Mesothelial cell of epicardium (in vitro differentiated cells): ENCODE data around the gene ARRDC2. TPM values are rescaled to one million over a fixed set of nuclear protein-coding genes. Genes with fewer than 3 reads are reported as not detected.

Experiments used
- DNase-seq, 2 experiments: peaks; one replicate each; pipeline ENCODE4 v3.0.0; 2021; ENCODE audit warnings: low spot score in 2 of 2; ENCODE audit not compliant: unreplicated experiment in 2 of 2
- H3K27ac Mint-ChIP-seq: 2 replicates; pipeline ENCODE4 v1.8.0; 2021; ENCODE audit warnings: mixed read lengths
- H3K27me3 Mint-ChIP-seq: 2 replicates; pipeline ENCODE4 v1.8.0; 2021; ENCODE audit warnings: low read depth, mixed read lengths
- H3K36me3 Mint-ChIP-seq: 2 replicates; pipeline ENCODE4 v1.8.0; 2021; ENCODE audit warnings: mixed read lengths
- H3K4me1 Mint-ChIP-seq: 2 replicates; pipeline ENCODE4 v1.8.0; 2021; ENCODE audit warnings: mixed read lengths
- H3K4me3 Mint-ChIP-seq: 2 replicates; pipeline ENCODE4 v1.8.0; 2021; ENCODE audit warnings: mild to moderate bottlenecking, moderate library complexity, mixed read lengths
- H3K9me3 Mint-ChIP-seq: 2 replicates; pipeline ENCODE4 v1.8.0; 2021; ENCODE audit warnings: mixed read lengths
- CTCF ChIP-seq: fragments of 200-600 bp; sonication (generic); IDR thresholded peaks from one replicate; pipeline ENCODE4 v1.5.0; 2021; ENCODE audit warnings: antibody characterized with exemption; ENCODE audit not compliant: unreplicated experiment
- total RNA-seq: library from RNA; stranded (reverse); gene quantifications from 3 replicates; pipeline ENCODE4 v1.2.1, GENCODE V29; 2021

The ARRDC2 gene
- total RNA-seq, 1 donor from 2014 or later: 4.0 TPM

GRCh38 chr19:18044825-18045304 is 36.9 kb downstream of the ARRDC2 start:
- peaks cover 4% of the 10 kb centered on the region for H3K4me1 Mint-ChIP-seq
- H3K27me3 Mint-ChIP-seq: peaks cover 34% of the 10 kb centered on the region
- no peaks in the 10 kb centered on the region for H3K9me3 Mint-ChIP-seq
- no peak for TF ChIP-seq CTCF
- H3K36me3 Mint-ChIP-seq: no peaks in the 10 kb centered on the region
- no peak for DNase-seq
- H3K4me3 Mint-ChIP-seq: no peak overlapping the region
- H3K27ac Mint-ChIP-seq: no peak overlapping the region

DNA sequence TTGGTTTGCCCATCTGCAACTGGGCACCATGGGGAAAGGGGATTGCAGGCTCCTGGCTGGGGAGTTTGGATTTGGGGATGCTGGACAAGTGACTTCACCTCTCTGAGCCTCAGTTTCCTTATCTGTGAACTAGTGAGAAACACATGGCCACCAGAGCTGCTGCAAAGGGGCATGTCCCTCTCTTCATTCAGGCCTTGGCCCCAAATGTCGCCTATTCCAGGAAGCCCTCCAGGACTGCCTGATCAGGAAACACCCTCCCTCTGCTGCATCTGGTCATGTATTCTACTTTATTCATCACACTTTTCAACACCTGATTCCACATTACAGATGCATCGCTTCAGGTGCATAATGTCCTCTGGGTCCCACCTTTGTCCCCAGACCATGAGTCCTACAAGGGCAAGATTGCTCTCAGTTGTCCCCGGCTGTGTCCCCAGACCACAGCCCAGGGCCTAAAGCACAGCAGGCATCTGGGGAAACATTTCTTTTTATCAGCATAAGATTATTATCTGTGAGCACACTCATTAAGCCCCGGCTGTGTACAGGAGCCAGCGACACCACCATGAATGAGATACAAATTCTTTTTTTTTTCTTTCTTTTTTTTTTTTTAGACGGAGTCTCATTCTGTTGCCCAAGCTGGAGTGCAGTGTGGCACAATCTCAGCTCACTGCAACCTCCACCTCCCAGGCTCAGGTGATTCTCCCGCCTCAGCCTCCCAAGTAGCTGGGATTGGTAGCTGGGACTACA is 37.5 kb downstream of the ARRDC2 start:
- Mint-ChIP-seq H3K27me3 (peaks cover 34% of the 10 kb centered on the region), H3K4me1 (peaks cover 4% of the 10 kb centered on the region), H3K4me3 (no peak overlapping the region), H3K9me3 (no peaks in the 10 kb centered on the region), H3K27ac (no peak overlapping the region), H3K36me3 (no peaks in the 10 kb centered on the region)
- TF ChIP-seq CTCF: no peak
- no peak for DNase-seq

GRCh38 chr19:18046059-18046718 is 38.2 kb downstream of the ARRDC2 start:
- H3K27ac Mint-ChIP-seq: no peak overlapping the region
- H3K27me3 Mint-ChIP-seq: peaks cover 28% of the 10 kb centered on the region
- no peaks in the 10 kb centered on the region for H3K36me3 Mint-ChIP-seq
- no peak for DNase-seq
- H3K4me3 Mint-ChIP-seq: no peak overlapping the region
- no peaks in the 10 kb centered on the region for H3K9me3 Mint-ChIP-seq
- H3K4me1 Mint-ChIP-seq: peaks cover 4% of the 10 kb centered on the region
- no peak for TF ChIP-seq CTCF

GRCh38 chr19:18049385-18049784 is 41.4 kb downstream of the ARRDC2 start:
- no peak for TF ChIP-seq CTCF
- H3K9me3 Mint-ChIP-seq: no peaks in the 10 kb centered on the region
- no peak for DNase-seq
- peaks cover 4% of the 10 kb centered on the region for H3K4me1 Mint-ChIP-seq
- no peak overlapping the region for H3K4me3 Mint-ChIP-seq
- H3K36me3 Mint-ChIP-seq: no peaks in the 10 kb centered on the region
- no peak overlapping the region for H3K27ac Mint-ChIP-seq
- H3K27me3 Mint-ChIP-seq: peaks cover 10% of the 10 kb centered on the region

DNA sequence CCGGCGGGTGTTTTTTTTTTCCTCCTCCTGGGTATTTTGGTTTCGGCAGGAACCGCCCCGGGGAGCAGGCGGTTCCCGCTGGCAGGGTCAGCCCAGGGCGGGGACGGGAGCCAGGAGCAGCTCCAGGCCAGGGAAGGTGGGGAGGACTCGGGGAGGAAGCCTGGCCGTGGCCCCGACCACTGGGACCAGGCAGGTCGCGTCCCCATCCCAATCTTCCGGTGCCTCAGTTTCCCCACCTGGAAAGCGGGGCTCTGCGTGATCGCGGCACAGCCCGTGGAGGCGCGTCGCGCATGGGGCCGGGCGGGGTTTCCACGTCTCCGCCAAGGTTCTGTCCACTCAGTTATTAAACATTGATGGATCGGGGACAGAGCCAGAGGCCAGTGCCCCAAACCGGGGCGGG is 43.9 kb downstream of the ARRDC2 start:
- H3K27ac Mint-ChIP-seq: no peak overlapping the region
- DNase-seq: no peak
- no peaks in the 10 kb centered on the region for H3K36me3 Mint-ChIP-seq
- peaks cover 10% of the 10 kb centered on the region for H3K27me3 Mint-ChIP-seq
- no peaks in the 10 kb centered on the region for H3K9me3 Mint-ChIP-seq
- H3K4me3 Mint-ChIP-seq: no peak overlapping the region
- H3K4me1 Mint-ChIP-seq: no peaks in the 10 kb centered on the region
- TF ChIP-seq CTCF: no peak
